Vagina (tissue), 2 donors: Measurements from ENCODE around the gene ADAMTS15. TPM values are rescaled to one million over a fixed set of nuclear protein-coding genes. Genes with fewer than 3 reads are reported as not detected.

ENCODE experiments used
- DNase-seq, 2 donors: peaks; one replicate each; pipeline ENCODE4 v3.0.0-alpha.2; 2017; ENCODE audit errors: extremely low spot score in 2 of 2
- H3K27ac ChIP-seq: fragments of 200-600 bp; sonication (generic); one replicate; pipeline ENCODE4 v1.5.1; 2019
- H3K27me3 ChIP-seq: fragments of 200-600 bp; sonication (generic); one replicate; pipeline ENCODE4 v1.5.1; 2019
- H3K36me3 ChIP-seq, 2 donors: fragments of 200-600 bp; sonication (generic); one replicate each; pipeline ENCODE4 v1.5.1; 2017 to 2019
- H3K4me1 ChIP-seq: fragments of 200-600 bp; sonication (generic); one replicate; pipeline ENCODE4 v1.5.1; 2019
- H3K4me3 ChIP-seq, 2 donors: fragments of 200-600 bp; sonication (generic); 1 replicate in 1 of 2; 2 replicates in 1 of 2; pipeline ENCODE4 v1.5.1; 2016 to 2019
- H3K9me3 ChIP-seq: fragments of 200-600 bp; sonication (generic); one replicate; pipeline ENCODE4 v1.5.1; 2019
- POLR2A ChIP-seq, 2 donors: fragments of 450-650 bp; IDR thresholded peaks; one replicate each; pipeline ENCODE4 v1.6.1; 2017; ENCODE audit warnings: antibody characterized with exemption in 2 of 2, mild to moderate bottlenecking in 2 of 2, moderate library complexity in 2 of 2
- POLR2AphosphoS5 ChIP-seq, 2 donors: sonication (generic); formaldehyde crosslinking; IDR thresholded peaks; one replicate each; pipeline ENCODE4 v1.9.0; 2017; ENCODE audit warnings: antibody characterized with exemption in 2 of 2, mild to moderate bottlenecking in 2 of 2, low read depth in 1 of 2; ENCODE audit not compliant: insufficient read depth in 1 of 2
- intact Hi-C: fragments of 100-400 bp; cut with DNase I; formaldehyde crosslinking; loops from one replicate; pipeline ENCODE4 v1.15.1; 2023
- total RNA-seq: library from RNA; depleted of rRNA; stranded (reverse); fragments of >200 nt; gene quantifications from one replicate; pipeline ENCODE4 v1.2.3, GENCODE V29; 2016
- TF ChIP-seq, protein P1 (sequence below), 3 experiments: fragments of 450-650 bp in 2 of 3; fragments of 200-600 bp in 1 of 3; sonication (generic) in 1 of 3; IDR thresholded peaks; one replicate each; pipeline ENCODE4 v1.5.1; 2017 to 2019; ENCODE audit warnings: antibody characterized with exemption in 3 of 3, mild to moderate bottlenecking in 2 of 3, moderate library complexity in 2 of 3

ADAMTS15 gene
- total RNA-seq, 1 donor from 2014 or later, result 12.0 TPM

DNA sequence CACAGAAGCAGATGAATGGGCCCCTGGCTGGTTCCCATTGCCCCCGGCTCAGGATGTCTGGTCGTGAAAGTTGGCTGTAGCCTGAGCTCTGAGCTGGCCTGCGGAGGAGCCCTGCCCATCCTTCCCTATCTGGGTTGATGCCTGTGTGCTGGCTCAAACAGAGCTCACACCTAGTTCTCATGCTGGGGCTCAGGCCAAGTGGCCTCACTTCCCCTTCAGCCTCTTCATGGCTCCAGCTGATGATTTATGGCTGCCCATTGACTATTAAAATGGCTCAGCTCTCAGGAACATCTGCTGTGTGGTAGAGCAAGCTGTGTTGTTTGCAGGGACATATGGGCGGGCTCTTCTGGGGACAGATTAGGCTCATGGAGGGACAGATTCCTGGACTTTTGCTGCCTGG is 64.7 kb downstream of the ADAMTS15 start:
- Histone ChIP-seq H3K27me3 (no peaks in the 10 kb centered on the region), H3K4me3 (no peak overlapping the region), H3K36me3 (no peaks in the 10 kb centered on the region), H3K9me3 (no peaks in the 10 kb centered on the region), H3K27ac (no peak overlapping the region), H3K4me1 (peaks cover 4% of the 10 kb centered on the region)
- no peak for TF ChIP-seq POLR2AphosphoS5 (IDR thresholded peaks at IDR 0.05; ENCODE audit: insufficient read depth in 1 of 2, low read depth in 1 of 2)
- TF ChIP-seq POLR2A (IDR thresholded peaks at IDR 0.05), result no peak
- TF ChIP-seq, protein P1, sequence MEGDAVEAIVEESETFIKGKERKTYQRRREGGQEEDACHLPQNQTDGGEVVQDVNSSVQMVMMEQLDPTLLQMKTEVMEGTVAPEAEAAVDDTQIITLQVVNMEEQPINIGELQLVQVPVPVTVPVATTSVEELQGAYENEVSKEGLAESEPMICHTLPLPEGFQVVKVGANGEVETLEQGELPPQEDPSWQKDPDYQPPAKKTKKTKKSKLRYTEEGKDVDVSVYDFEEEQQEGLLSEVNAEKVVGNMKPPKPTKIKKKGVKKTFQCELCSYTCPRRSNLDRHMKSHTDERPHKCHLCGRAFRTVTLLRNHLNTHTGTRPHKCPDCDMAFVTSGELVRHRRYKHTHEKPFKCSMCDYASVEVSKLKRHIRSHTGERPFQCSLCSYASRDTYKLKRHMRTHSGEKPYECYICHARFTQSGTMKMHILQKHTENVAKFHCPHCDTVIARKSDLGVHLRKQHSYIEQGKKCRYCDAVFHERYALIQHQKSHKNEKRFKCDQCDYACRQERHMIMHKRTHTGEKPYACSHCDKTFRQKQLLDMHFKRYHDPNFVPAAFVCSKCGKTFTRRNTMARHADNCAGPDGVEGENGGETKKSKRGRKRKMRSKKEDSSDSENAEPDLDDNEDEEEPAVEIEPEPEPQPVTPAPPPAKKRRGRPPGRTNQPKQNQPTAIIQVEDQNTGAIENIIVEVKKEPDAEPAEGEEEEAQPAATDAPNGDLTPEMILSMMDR (IDR thresholded peaks at IDR 0.05), result no peak
- intact Hi-C loops, result no loop called here
- DNase-seq, result no peak

DNA sequence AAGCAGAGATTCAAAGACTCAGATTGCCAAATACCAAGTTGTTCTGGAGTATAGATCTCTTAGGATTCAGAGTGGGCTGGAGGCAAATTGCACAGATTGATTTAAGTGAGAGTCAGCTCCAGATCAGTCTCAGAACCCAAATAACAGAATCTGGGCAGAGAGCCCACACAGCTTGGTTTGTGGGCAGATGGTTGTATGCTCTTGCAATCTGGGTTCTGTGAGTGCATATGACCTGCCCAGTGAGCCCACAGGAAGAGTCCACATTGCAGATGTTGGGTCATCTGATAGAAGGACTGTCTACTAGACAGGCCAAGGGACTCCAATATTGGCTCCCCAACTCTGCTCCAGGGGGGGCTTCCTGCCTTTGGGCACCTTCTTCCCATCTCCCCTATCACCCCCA is 65.9 kb downstream of the ADAMTS15 start:
- Histone ChIP-seq H3K27me3 (no peaks in the 10 kb centered on the region), H3K4me3 (no peak overlapping the region), H3K4me1 (peaks cover 4% of the 10 kb centered on the region), H3K9me3 (no peaks in the 10 kb centered on the region), H3K27ac (no peak overlapping the region), H3K36me3 (no peaks in the 10 kb centered on the region)
- DNase-seq, result no peak
- intact Hi-C loops, result no loop called here
- TF ChIP-seq, protein P1 (IDR thresholded peaks at IDR 0.05), result no peak
- no peak for TF ChIP-seq POLR2A (IDR thresholded peaks at IDR 0.05)
- TF ChIP-seq POLR2AphosphoS5 (IDR thresholded peaks at IDR 0.05; ENCODE audit: insufficient read depth in 1 of 2, low read depth in 1 of 2), result no peak

DNA sequence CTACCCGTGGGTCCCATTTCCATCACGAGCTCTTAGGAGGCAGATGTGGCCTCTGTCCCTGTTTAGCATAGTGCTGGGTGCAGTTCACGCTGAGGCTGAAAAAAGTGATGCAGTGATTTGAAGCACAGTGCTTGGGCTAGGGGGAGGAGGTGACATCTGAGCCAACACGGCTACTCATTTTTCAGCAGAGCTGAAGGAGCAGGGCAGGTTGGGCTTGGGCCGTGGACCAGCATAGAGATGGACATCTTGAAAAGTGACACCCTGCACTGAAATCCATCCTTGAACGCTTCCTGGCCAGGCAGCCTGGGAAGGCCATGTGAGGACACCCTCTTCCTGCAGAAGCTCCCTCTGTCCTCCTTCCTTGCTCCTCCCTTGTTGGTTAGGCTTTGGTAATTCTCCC is 66.4 kb downstream of the ADAMTS15 start:
- intact Hi-C loops, result no loop called here

DNA sequence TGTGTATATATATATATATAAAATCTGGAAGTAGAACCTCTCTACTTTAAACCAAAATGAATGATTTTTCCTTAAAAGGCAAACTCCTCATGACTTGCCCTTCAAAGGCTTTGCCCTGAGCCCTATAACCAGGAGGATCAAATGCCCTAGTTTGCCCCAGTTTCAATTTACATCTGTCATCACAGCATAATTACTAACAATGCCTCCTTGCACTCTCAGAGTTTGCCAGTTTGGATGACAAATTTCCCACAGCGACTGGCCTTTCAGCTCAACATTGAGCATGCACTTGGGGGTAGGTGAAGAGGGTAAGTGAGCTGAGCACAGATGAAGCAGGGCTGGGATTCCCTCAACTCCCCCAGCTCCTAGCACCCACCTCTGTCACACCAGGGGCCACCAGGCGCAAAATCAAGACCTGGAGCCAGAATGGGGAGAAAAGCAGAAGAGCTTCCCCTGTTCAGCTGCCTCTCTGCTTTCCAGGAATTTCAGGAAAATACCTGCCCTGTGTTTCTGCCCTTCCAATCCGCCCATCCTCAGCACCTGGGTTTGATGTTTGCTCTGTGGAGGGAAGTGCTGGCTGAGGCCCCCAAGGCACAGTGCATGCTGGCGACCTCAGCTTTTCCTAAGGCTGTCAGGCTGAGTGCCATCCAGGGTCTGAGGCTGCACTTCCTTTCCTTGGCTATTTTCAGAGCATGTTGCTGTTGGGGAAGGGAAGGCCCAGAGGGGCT is 67.5 kb downstream of the ADAMTS15 start:
- DNase-seq, result no peak
- intact Hi-C loops, result no loop called here
- TF ChIP-seq POLR2AphosphoS5 (IDR thresholded peaks at IDR 0.05; ENCODE audit: insufficient read depth in 1 of 2, low read depth in 1 of 2), result no peak
- TF ChIP-seq, protein P1 (IDR thresholded peaks at IDR 0.05), result no peak
- no peak for TF ChIP-seq POLR2A (IDR thresholded peaks at IDR 0.05)
- H3K27ac ChIP-seq, result no peak overlapping the region
- no peaks in the 10 kb centered on the region for H3K9me3 ChIP-seq
- no peaks in the 10 kb centered on the region for H3K36me3 ChIP-seq
- no peak overlapping the region for H3K4me3 ChIP-seq
- H3K4me1 ChIP-seq, result no peaks in the 10 kb centered on the region
- H3K27me3 ChIP-seq, result no peaks in the 10 kb centered on the region

More for the DNA sequence above, 66.4 kb downstream of the ADAMTS15 start:
- Histone ChIP-seq H3K27ac (no peak overlapping the region), H3K4me1 (peaks cover 4% of the 10 kb centered on the region), H3K9me3 (no peaks in the 10 kb centered on the region), H3K4me3 (no peak overlapping the region), H3K36me3 (no peaks in the 10 kb centered on the region), H3K27me3 (no peaks in the 10 kb centered on the region)
- no peak for DNase-seq
- TF ChIP-seq POLR2AphosphoS5 (IDR thresholded peaks at IDR 0.05; ENCODE audit: insufficient read depth in 1 of 2, low read depth in 1 of 2), result no peak
- TF ChIP-seq, protein P1 (IDR thresholded peaks at IDR 0.05), result no peak
- no peak for TF ChIP-seq POLR2A (IDR thresholded peaks at IDR 0.05)
